Measurements from ENCODE around the gene RCOR1.

RCOR1 gene

GRCh38 chr14:102696332-102696731 is 103.9 kb downstream of the RCOR1 start:
- H3K79me2 ChIP-seq (ENCODE audit: insufficient read depth, low read length): 0 out of 2 replicates have a peak, but pooled peaks cover 7% of the 10 kb centered on the region
- no peaks in the 10 kb centered on the region for H3K9me2 ChIP-seq (ENCODE audit: low read depth, low read length)
- no peak overlapping the region for H3K4me2 ChIP-seq (ENCODE audit: low read length)
- no peak for TF ChIP-seq CTCF (IDR thresholded peaks at IDR 0.05; ENCODE audit: low read length)
- TF ChIP-seq EZH2 (IDR thresholded peaks at IDR 0.05; ENCODE audit: borderline replicate concordance, low read length): no peak
- no peaks in the 10 kb centered on the region for H4K20me1 ChIP-seq (ENCODE audit: insufficient read depth, low read length)
- no peaks in the 10 kb centered on the region for H3K27me3 ChIP-seq (ENCODE audit: insufficient read depth, low read length)
- no peaks in the 10 kb centered on the region for H3K9me3 ChIP-seq (ENCODE audit: low read length)
- H3K36me3 ChIP-seq (ENCODE audit: insufficient read depth, low read length): peaks cover 7% of the 10 kb centered on the region; the same call in 1 of the 2 replicates
- H3K4me1 ChIP-seq (ENCODE audit: insufficient read depth, low read length, severe bottlenecking): peaks cover 41% of the 10 kb centered on the region
- H3K4me3 ChIP-seq (ENCODE audit: low read depth, low read length, poor library complexity, severe bottlenecking): no peak overlapping the region
- no peaks in the 10 kb centered on the region for H3F3A ChIP-seq (ENCODE audit: insufficient read depth, low read length)
- no peak overlapping the region for H2AFZ ChIP-seq (ENCODE audit: low read length)
- no peak overlapping the region for H3K27ac ChIP-seq (ENCODE audit: low read depth, low read length, poor library complexity, severe bottlenecking)
- no peak overlapping the region for H3K9ac ChIP-seq (ENCODE audit: low read length)

- no peak overlapping the region for H3K4me2 ChIP-seq (ENCODE audit: low read length)
- no peaks in the 10 kb centered on the region for H3F3A ChIP-seq (ENCODE audit: insufficient read depth, low read length)
- no peak overlapping the region for H3K4me3 ChIP-seq (ENCODE audit: low read depth, low read length, poor library complexity, severe bottlenecking)
- H3K27ac ChIP-seq (ENCODE audit: low read depth, low read length, poor library complexity, severe bottlenecking): no peak overlapping the region
- no peaks in the 10 kb centered on the region for H3K27me3 ChIP-seq (ENCODE audit: insufficient read depth, low read length)
- no peaks in the 10 kb centered on the region for H3K9me3 ChIP-seq (ENCODE audit: low read length)
- H2AFZ ChIP-seq (ENCODE audit: low read length): no peak overlapping the region
- no peak overlapping the region for H3K9ac ChIP-seq (ENCODE audit: low read length)
- no peaks in the 10 kb centered on the region for H4K20me1 ChIP-seq (ENCODE audit: insufficient read depth, low read length)
- H3K9me2 ChIP-seq (ENCODE audit: low read depth, low read length): no peaks in the 10 kb centered on the region
- TF ChIP-seq CTCF (IDR thresholded peaks at IDR 0.05; ENCODE audit: low read length) (no peak), EZH2 (IDR thresholded peaks at IDR 0.05; ENCODE audit: borderline replicate concordance, low read length) (no peak)
- H3K36me3 ChIP-seq (ENCODE audit: insufficient read depth, low read length): peaks cover 12% of the 10 kb centered on the region; the same call in 1 of the 2 replicates
- peaks cover 34% of the 10 kb centered on the region for H3K4me1 ChIP-seq (ENCODE audit: insufficient read depth, low read length, severe bottlenecking)
- 0 out of 2 replicates have a peak, but pooled peaks cover 7% of the 10 kb centered on the region for H3K79me2 ChIP-seq (ENCODE audit: insufficient read depth, low read length)
Measured at GRCh38 chr14:102696856-102697495, 104.5 kb downstream of the RCOR1 start.

GRCh38 chr14:102697501-102697900 is 105.1 kb downstream of the RCOR1 start:
- H3K9me2 ChIP-seq (ENCODE audit: low read depth, low read length): no peaks in the 10 kb centered on the region
- H3K4me2 ChIP-seq (ENCODE audit: low read length): no peak overlapping the region
- peaks cover 29% of the 10 kb centered on the region for H3K4me1 ChIP-seq (ENCODE audit: insufficient read depth, low read length, severe bottlenecking)
- no peak overlapping the region for H3K4me3 ChIP-seq (ENCODE audit: low read depth, low read length, poor library complexity, severe bottlenecking)
- H4K20me1 ChIP-seq (ENCODE audit: insufficient read depth, low read length): no peaks in the 10 kb centered on the region
- H3K79me2 ChIP-seq (ENCODE audit: insufficient read depth, low read length): 0 out of 2 replicates have a peak, but pooled peaks cover 7% of the 10 kb centered on the region
- H3K9ac ChIP-seq (ENCODE audit: low read length): no peak overlapping the region
- H3K27ac ChIP-seq (ENCODE audit: low read depth, low read length, poor library complexity, severe bottlenecking): no peak overlapping the region
- H3K27me3 ChIP-seq (ENCODE audit: insufficient read depth, low read length): no peaks in the 10 kb centered on the region
- H3K36me3 ChIP-seq (ENCODE audit: insufficient read depth, low read length): peaks cover 15% of the 10 kb centered on the region
- no peak for TF ChIP-seq CTCF (IDR thresholded peaks at IDR 0.05; ENCODE audit: low read length)
- no peak for TF ChIP-seq EZH2 (IDR thresholded peaks at IDR 0.05; ENCODE audit: borderline replicate concordance, low read length)
- H3F3A ChIP-seq (ENCODE audit: insufficient read depth, low read length): no peaks in the 10 kb centered on the region
- H3K9me3 ChIP-seq (ENCODE audit: low read length): no peaks in the 10 kb centered on the region
- no peak overlapping the region for H2AFZ ChIP-seq (ENCODE audit: low read length)

Measured in OCI-LY1 (cell line).